Neural cell (in vitro differentiated cells): ENCODE results near the gene ARHGEF11.

Experiments used
- CTCF ChIP-seq: fragments of 450-650 bp; IDR thresholded peaks from 2 replicates; pipeline ENCODE4 v1.5.1; 2014; ENCODE audit warnings: antibody characterized with exemption, mild to moderate bottlenecking, moderate library complexity; ENCODE audit not compliant: poor library complexity, severe bottlenecking
- EP300 ChIP-seq: fragments of 450-650 bp; conservative IDR thresholded peaks from 2 replicates; pipeline ENCODE4 v1.6.1; 2014; ENCODE audit warnings: antibody characterized with exemption, mild to moderate bottlenecking, moderate library complexity; ENCODE audit not compliant: poor library complexity, severe bottlenecking
- EZH2 ChIP-seq: fragments of 200-600, 300-800 bp; shearing (Covaris generic), sonication (generic); IDR thresholded peaks from 2 replicates; pipeline ENCODE4 v1.6.1; 2014; ENCODE audit warnings: antibody characterized with exemption, low read length, borderline replicate concordance, mild to moderate bottlenecking; ENCODE audit not compliant: insufficient read depth, poor library complexity, severe bottlenecking
- MXI1 ChIP-seq: fragments of 450-650 bp; conservative IDR thresholded peaks from 2 replicates; pipeline ENCODE4 v1.6.1; 2014; ENCODE audit warnings: antibody characterized with exemption, mild to moderate bottlenecking; ENCODE audit not compliant: poor library complexity, severe bottlenecking
- POLR2AphosphoS5 ChIP-seq: IDR thresholded peaks from 2 replicates; pipeline ENCODE4 v1.6.1; 2012
- RAD21 ChIP-seq: fragments of 450-650 bp; conservative IDR thresholded peaks from 2 replicates; pipeline ENCODE4 v1.6.1; 2014; ENCODE audit warnings: antibody characterized with exemption, mild to moderate bottlenecking, moderate library complexity
- REST ChIP-seq: IDR thresholded peaks from 2 replicates; pipeline ENCODE4 v1.6.1; 2012; ENCODE audit warnings: borderline replicate concordance
- SMC3 ChIP-seq: fragments of 450-650 bp; conservative IDR thresholded peaks from 2 replicates; pipeline ENCODE4 v1.6.1; 2014; ENCODE audit warnings: antibody characterized with exemption, mild to moderate bottlenecking, moderate library complexity; ENCODE audit not compliant: poor library complexity
- TAF1 ChIP-seq: IDR thresholded peaks from 2 replicates; pipeline ENCODE4 v1.6.1; 2012; ENCODE audit warnings: low read depth

- TF ChIP-seq CTCF: no peak
- TF ChIP-seq RAD21: no peak
- TF ChIP-seq EZH2: no peak
- TF ChIP-seq POLR2AphosphoS5: no peak
- no peak for TF ChIP-seq SMC3
- TF ChIP-seq TAF1: no peak
- no peak for TF ChIP-seq EP300
- TF ChIP-seq REST: no peak
- TF ChIP-seq MXI1: no peak
Measured at GRCh38 chr1:156911577-156912298, 133.8 kb downstream of the ARHGEF11 start.
